Measurements from ENCODE around the gene DDX10. TPM values are rescaled to one million over a fixed set of nuclear protein-coding genes. Genes with fewer than 3 reads are reported as not detected.

DDX10 gene
- total RNA-seq, 2 donors from 2014 or later: 8.0 to 28.2 TPM

DNA sequence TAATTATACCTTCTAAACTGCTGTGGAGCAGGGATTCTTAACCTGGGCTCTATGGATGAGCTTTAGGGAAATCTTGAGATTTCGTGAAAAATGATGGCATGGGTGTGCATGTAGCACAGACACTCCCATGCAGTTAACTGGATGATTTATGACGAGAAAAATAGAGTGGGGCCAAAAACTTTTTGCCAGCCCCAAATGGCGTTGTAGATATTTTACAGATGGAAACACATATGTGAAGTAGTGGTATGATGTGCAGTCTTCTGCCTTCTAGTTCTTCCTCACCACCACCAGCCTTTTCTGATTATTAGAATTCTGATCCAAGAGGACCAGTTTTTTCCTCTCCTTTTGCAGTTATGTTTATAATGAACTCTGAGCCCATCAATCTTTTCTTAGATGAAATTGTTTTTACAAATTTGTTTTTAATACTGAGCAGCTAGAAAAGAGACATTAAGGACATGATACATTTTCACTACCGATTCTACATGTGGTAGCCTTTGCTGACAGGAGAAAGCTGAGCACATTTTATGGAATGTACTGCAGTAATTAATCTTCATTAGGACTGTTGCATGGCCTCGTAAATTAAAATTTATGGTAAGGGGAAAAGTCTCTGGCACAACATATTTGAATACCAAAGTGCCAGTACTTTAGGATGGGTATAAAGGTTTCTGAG, 261.4 kb downstream of the DDX10 start:
- no peak for ATAC-seq (ENCODE audit: insufficient number of reproducible peaks, low FRiP score, low read depth)
- TF ChIP-seq, protein P1, sequence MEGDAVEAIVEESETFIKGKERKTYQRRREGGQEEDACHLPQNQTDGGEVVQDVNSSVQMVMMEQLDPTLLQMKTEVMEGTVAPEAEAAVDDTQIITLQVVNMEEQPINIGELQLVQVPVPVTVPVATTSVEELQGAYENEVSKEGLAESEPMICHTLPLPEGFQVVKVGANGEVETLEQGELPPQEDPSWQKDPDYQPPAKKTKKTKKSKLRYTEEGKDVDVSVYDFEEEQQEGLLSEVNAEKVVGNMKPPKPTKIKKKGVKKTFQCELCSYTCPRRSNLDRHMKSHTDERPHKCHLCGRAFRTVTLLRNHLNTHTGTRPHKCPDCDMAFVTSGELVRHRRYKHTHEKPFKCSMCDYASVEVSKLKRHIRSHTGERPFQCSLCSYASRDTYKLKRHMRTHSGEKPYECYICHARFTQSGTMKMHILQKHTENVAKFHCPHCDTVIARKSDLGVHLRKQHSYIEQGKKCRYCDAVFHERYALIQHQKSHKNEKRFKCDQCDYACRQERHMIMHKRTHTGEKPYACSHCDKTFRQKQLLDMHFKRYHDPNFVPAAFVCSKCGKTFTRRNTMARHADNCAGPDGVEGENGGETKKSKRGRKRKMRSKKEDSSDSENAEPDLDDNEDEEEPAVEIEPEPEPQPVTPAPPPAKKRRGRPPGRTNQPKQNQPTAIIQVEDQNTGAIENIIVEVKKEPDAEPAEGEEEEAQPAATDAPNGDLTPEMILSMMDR (IDR thresholded peaks at IDR 0.05): no peak
- Histone ChIP-seq H3K27me3 (replicated peaks; ENCODE audit: insufficient read depth) (no peaks in the 10 kb centered on the region), H3K36me3 (no peaks in the 10 kb centered on the region), H3K9me3 (no peaks in the 10 kb centered on the region), H3K4me3 (no peak overlapping the region), H3K27ac (no peak overlapping the region), H3K4me1 (ENCODE audit: control insufficient read depth in 1 of 2, low read depth in 2 of 2) (peaks cover 0 to 5% of the 10 kb centered on the region in 2 donors)
- no peak for DNase-seq (ENCODE audit: low spot score)

DNA sequence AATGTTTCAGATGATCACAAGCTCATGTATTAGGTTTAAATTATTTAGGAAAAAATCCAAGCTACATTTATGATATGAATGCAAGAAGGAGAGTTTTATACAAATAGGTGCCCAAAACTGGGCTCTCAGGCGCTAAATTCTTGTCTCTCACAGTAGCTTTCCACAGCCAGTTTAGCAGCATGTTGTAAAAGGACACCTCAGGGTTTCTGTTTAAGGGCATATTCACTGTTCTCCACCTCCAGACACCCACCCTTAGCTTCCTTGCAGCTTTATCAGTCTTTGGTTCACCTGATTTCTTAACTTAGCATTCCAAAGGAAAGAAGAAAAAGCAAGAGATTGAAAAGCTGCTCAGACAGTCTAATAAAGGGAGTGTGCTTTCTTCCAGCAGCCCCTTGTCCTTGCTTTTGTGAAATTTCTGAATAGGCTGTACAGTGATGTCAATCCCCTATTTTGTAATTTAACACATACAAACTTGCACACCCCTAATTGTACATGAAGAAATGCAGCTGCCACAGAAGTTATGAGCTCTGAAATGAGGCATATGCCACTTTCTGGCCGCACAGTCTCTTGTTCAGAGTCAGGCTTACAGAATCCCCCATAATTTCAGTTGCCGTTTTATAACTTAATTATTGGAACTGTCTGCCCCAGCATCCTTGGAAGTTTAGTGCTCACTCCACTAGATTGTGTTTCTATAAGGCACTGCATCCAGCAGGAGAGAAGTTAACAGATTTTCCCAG, 262.1 kb downstream of the DDX10 start:
- Histone ChIP-seq H3K9me3 (no peaks in the 10 kb centered on the region), H3K27me3 (replicated peaks; ENCODE audit: insufficient read depth) (no peaks in the 10 kb centered on the region), H3K4me3 (no peak overlapping the region), H3K36me3 (no peaks in the 10 kb centered on the region), H3K4me1 (ENCODE audit: control insufficient read depth in 1 of 2, low read depth in 2 of 2) (peaks cover 0 to 7% of the 10 kb centered on the region in 2 donors), H3K27ac (no peak overlapping the region)
- DNase-seq (ENCODE audit: low spot score) (no peak), ATAC-seq (ENCODE audit: insufficient number of reproducible peaks, low FRiP score, low read depth) (no peak)
- TF ChIP-seq, protein P1 (IDR thresholded peaks at IDR 0.05): no peak

DNA sequence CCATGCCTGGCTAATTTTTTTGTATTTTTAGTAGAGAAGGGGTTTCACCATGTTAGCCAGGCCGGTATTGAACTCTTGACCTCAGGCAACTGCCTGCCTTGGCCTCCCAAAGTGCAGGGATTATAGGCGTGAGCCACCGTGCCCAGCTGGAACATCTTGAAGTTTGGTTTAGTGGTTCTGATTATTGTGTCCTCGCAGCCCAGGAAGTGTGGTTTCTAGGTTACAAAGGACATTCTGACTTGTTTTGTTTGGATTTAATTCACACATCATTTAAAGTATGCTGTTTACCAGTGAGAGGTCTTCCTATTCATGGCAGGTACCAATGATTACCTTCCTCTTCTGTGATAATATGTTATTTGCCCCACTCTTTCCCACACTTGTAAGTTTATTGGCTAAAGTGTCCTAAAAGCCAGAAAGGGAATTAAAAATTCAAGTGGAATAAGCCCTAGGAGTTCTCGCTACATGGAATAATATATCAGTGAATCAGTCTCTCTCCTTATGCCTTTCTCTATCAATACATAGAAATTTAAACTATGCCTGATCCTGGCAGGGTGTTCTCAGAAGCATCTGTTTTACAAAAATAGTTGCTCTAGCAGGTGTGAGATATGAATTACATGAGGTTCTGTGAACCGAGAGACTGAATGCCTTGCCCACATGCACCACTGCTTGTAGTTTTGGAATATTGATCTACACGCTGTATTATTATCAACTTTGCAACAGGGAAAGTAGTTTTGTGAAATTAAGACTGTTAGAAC, 263.1 kb downstream of the DDX10 start:
- Histone ChIP-seq H3K9me3 (no peaks in the 10 kb centered on the region), H3K36me3 (no peaks in the 10 kb centered on the region)
- ATAC-seq (ENCODE audit: insufficient number of reproducible peaks, low FRiP score, low read depth): no peak

DNA sequence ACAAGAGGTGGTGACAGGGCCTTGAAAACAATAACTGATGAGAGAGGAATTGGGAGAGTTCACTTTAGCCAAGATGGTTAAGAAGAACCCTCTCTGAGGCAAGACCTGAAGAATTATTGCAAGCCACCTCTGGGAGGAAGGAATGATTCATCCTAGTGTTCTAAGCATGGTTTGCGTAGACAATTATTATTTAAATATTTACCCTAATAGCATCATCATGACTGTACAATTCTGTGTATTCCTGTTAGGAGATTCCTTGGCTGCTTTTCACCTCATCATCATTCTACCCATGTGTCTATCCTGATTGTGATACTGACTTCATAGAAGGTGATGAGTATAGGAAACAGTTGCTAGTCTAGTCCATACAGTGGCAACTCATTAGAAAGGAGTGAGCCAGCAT, 264.4 kb downstream of the DDX10 start:
- TF ChIP-seq, protein P1 (IDR thresholded peaks at IDR 0.05): no peak
- ATAC-seq (ENCODE audit: insufficient number of reproducible peaks, low FRiP score, low read depth) (no peak), DNase-seq (ENCODE audit: low spot score) (no peak)
- Histone ChIP-seq H3K36me3 (no peaks in the 10 kb centered on the region), H3K27me3 (replicated peaks; ENCODE audit: insufficient read depth) (no peaks in the 10 kb centered on the region), H3K9me3 (no peaks in the 10 kb centered on the region), H3K27ac (no peak overlapping the region), H3K4me3 (no peak overlapping the region), H3K4me1 (ENCODE audit: control insufficient read depth in 1 of 2, low read depth in 2 of 2) (peaks cover 0 to 7% of the 10 kb centered on the region in 2 donors)

More for the DNA sequence above, 263.1 kb downstream of the DDX10 start:
- H3K27ac ChIP-seq: no peak overlapping the region
- H3K4me1 ChIP-seq (ENCODE audit: control insufficient read depth in 1 of 2, low read depth in 2 of 2): peaks cover 0 to 7% of the 10 kb centered on the region in 2 donors
- no peak for DNase-seq (ENCODE audit: low spot score)
- no peaks in the 10 kb centered on the region for H3K27me3 ChIP-seq (replicated peaks; ENCODE audit: insufficient read depth)
- H3K4me3 ChIP-seq: no peak overlapping the region
- TF ChIP-seq, protein P1 (IDR thresholded peaks at IDR 0.05): no peak

DNA sequence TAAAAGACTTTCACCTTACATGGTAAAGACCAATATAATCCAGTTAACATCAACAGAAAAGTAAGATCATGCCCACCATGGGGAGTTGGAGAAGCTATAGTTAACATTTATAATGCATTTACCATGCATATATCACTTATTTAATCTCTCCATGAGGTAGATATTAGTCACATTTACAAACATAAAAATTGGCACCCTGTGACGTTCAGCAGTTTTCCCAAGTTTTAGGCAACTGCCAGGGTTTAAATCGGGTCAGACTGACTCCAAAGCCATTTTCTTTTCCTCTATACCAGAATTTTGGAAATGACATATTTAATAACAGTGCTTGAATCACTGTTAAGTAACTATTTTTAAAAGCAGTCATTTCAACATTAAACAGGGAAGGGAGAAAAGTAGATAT, 266.3 kb downstream of the DDX10 start:
- Histone ChIP-seq H3K27ac (no peak overlapping the region), H3K4me3 (no peak overlapping the region), H3K9me3 (no peaks in the 10 kb centered on the region), H3K4me1 (ENCODE audit: control insufficient read depth in 1 of 2, low read depth in 2 of 2) (peaks cover 0 to 7% of the 10 kb centered on the region in 2 donors), H3K36me3 (no peaks in the 10 kb centered on the region), H3K27me3 (replicated peaks; ENCODE audit: insufficient read depth) (no peaks in the 10 kb centered on the region)
- ATAC-seq (ENCODE audit: insufficient number of reproducible peaks, low FRiP score, low read depth) (no peak), DNase-seq (ENCODE audit: low spot score) (no peak)
- TF ChIP-seq, protein P1 (IDR thresholded peaks at IDR 0.05): no peak
